Activated naive CD8-positive, alpha-beta T cell treated with anti-CD3 and anti-CD28 coated beads, Interleukin-2, amount 50 U/mL, for 24 hours (primary cell): ENCODE measurements around the gene KIAA0408.
A peak's percentile ranks its signal among the peaks of the same experiment; 100 is the strongest.
"Not testable (repeated sequence)": the region's sequence is repeated elsewhere in the genome, so short reads cannot be mapped to it uniquely, and the experiment has no call there.

ENCODE experiments used
- ATAC-seq: fragments of 150-1000 bp; cut with Tn5 transposase; one replicate; pipeline ENCODE4 v1.10.0; 2021
- DNase-seq: peaks from one replicate; pipeline ENCODE4 v3.0.0; 2021
- H3K27ac Mint-ChIP-seq: one replicate; pipeline ENCODE4 v1.8.0; 2021; ENCODE audit warnings: mild to moderate bottlenecking, mixed read lengths
- H3K27me3 Mint-ChIP-seq: one replicate; pipeline ENCODE4 v1.8.0; 2021; ENCODE audit warnings: mixed read lengths
- H3K36me3 Mint-ChIP-seq: one replicate; pipeline ENCODE4 v1.8.0; 2021; ENCODE audit warnings: low read depth, mixed read lengths
- H3K4me1 Mint-ChIP-seq: one replicate; pipeline ENCODE4 v1.8.0; 2021; ENCODE audit warnings: mixed read lengths
- H3K4me3 Mint-ChIP-seq: one replicate; pipeline ENCODE4 v1.8.0; 2021; ENCODE audit warnings: mild to moderate bottlenecking, moderate library complexity, mixed read lengths
- H3K9me3 Mint-ChIP-seq: one replicate; pipeline ENCODE4 v1.8.0; 2021; ENCODE audit warnings: mixed read lengths

The KIAA0408 gene

DNA sequence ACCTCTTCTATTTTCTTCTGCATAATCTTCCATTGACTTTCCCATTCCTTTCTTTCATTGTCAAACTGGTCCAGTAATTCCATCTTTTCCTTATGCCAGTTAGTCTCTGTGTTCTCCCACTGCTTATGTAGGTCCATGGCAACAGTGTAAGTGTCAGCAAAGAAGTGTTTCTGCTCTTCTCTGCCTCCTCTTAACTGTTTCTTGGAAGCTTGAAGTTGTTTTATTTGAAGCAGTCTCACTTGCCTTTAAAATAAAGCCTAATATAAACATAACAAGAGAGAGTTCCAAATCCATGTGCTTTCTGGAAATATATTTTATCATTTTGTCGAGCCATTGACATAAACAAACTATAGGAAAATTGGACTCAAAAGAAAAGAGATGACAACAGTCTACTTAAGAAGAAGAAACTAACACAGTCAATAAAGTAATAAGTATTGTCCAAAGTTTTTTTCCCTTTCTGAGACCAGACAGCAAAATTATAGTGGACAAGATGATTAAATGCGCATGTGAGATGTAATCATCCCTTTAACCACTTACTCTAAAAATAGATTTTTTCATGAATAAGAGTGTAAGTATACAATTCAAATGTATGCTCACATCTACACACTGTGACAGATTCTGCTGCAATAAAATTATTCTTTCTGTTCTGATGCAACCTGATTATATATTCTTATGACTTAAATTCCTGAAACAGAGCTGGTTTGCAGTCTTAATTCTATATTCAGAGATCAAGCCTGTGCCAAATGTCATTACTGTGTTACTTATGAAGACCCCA, 5.2 kb downstream of the KIAA0408 start:
- Mint-ChIP-seq H3K36me3 (peaks cover 2% of the 10 kb centered on the region), H3K4me1 (no peaks in the 10 kb centered on the region), H3K9me3 (no peaks in the 10 kb centered on the region), H3K27me3 (no peaks in the 10 kb centered on the region), H3K27ac (no peak overlapping the region), H3K4me3 (no peak overlapping the region)
- ATAC-seq = no peak
- no peak for DNase-seq

DNA sequence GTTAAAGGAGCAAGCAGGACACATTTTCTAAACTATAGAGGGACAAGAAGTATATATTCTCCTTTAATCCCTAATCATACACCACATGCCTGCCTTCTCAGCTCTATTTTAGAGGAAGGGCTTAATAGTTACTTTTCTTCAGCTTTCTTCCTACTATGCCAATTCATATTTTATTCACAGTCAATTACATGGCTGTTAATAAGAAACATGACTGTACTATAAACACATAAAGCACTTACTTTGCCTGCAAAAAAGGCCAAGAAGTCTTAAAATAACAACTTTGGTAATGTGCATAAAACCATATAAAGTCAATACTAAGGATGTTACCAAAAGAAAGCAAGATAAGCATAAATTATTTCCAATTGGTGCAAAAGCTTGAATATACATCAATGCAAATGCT, 6.4 kb downstream of the KIAA0408 start:
- Mint-ChIP-seq H3K27me3 (peaks cover 2% of the 10 kb centered on the region), H3K27ac (no peak overlapping the region), H3K4me3 (no peak overlapping the region), H3K4me1 (no peaks in the 10 kb centered on the region), H3K9me3 (no peaks in the 10 kb centered on the region), H3K36me3 (peaks cover 2% of the 10 kb centered on the region)
- ATAC-seq = no peak
- no peak for DNase-seq

DNA sequence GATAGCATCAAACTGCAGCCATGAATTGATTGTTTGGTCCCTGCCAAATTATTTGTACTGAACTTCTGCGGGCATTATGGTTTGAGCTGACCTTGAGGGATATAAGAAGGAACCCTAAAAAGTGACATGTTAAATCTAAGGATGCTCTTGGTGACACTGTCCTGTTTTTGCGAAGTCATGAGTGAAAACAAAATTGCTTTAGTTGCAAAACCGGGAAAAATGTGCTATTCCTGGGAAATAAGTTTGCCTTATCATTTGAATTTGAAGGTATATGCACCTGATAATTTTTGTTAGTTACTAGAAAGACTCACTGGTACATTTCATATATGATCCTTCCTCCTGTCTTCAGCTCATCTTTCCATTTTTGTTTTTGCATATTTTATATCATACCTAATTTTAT, 7.8 kb downstream of the KIAA0408 start:
- Mint-ChIP-seq H3K36me3 (peaks cover 2% of the 10 kb centered on the region), H3K4me1 (no peaks in the 10 kb centered on the region), H3K4me3 (no peak overlapping the region), H3K27ac (no peak overlapping the region), H3K9me3 (no peaks in the 10 kb centered on the region), H3K27me3 (peaks cover 5% of the 10 kb centered on the region)
- ATAC-seq = no peak
- no peak for DNase-seq

DNA sequence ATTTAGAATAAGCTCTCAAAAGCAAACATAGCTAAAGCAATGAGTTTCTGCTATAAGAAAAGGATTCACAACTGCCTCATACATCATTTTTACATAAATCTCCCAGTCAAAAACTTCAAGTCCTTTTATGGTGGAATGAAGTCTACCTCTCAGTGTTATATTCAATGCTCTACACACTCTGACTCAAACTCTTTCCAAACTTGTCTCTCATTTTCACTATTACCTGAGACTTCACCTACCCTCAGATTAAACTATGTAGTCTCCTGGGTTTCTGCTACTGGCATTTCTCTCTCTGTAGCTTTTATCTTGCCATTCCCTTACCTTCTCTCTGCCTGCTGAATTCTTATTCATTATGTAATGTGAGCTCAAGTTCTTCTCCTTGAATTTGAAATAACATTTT, 11.4 kb downstream of the KIAA0408 start:
- H3K36me3 Mint-ChIP-seq = peaks cover 2% of the 10 kb centered on the region
- DNase-seq (no peak), ATAC-seq (no peak)
- H3K4me1 Mint-ChIP-seq = no peaks in the 10 kb centered on the region
- no peak overlapping the region for H3K4me3 Mint-ChIP-seq
- no peaks in the 10 kb centered on the region for H3K9me3 Mint-ChIP-seq
- no peak overlapping the region for H3K27ac Mint-ChIP-seq
- H3K27me3 Mint-ChIP-seq = peaks cover 5% of the 10 kb centered on the region

DNA sequence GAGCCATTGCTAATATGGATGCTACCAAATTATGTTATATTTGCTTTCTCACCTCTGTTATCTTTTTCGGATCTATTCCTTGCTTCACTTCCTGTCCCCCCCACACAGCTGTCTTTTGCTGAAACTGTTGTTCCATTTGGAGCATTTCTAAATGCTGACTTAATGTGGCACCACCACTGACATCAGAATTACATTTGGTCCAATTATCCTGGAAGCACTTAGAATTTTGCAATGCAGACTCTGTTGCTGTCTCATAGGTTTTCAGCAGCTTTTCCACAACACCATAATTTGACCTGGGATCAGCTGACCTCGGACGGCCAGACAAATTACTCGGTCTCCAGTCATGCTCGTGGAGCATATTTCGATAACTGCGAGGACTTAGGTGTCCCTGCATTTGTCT, 12.8 kb downstream of the KIAA0408 start:
- Mint-ChIP-seq H3K4me3 (no peak overlapping the region), H3K4me1 (no peaks in the 10 kb centered on the region), H3K27ac (no peak overlapping the region), H3K9me3 (no peaks in the 10 kb centered on the region), H3K36me3 (peaks cover 2% of the 10 kb centered on the region), H3K27me3 (peaks cover 10% of the 10 kb centered on the region)
- ATAC-seq = no peak
- DNase-seq = no peak

DNA sequence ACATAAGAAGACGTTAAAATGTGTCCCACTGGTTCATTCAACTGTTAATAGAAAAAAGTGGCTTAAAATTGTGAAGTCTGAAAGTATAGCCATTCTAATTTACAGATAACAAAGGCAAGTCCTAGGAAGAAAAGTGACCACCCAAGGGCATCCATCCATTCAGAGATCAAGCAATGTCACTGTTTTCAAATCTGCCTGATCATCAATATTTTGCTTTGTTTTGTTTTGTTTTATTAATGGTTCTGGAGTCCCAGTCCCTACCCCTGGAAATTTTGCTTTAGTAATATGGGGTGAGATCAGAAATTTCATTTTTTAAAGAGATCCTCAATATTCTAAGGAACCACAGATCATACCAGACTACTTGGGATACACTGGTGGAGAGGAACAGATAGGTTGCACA, 17.3 kb downstream of the KIAA0408 start:
- Mint-ChIP-seq H3K36me3 (no peaks in the 10 kb centered on the region), H3K4me3 (no peak overlapping the region), H3K4me1 (no peaks in the 10 kb centered on the region), H3K27ac (no peak overlapping the region), H3K9me3 (no peaks in the 10 kb centered on the region), H3K27me3 (peaks cover 7% of the 10 kb centered on the region)
- DNase-seq (no peak), ATAC-seq (no peak)

DNA sequence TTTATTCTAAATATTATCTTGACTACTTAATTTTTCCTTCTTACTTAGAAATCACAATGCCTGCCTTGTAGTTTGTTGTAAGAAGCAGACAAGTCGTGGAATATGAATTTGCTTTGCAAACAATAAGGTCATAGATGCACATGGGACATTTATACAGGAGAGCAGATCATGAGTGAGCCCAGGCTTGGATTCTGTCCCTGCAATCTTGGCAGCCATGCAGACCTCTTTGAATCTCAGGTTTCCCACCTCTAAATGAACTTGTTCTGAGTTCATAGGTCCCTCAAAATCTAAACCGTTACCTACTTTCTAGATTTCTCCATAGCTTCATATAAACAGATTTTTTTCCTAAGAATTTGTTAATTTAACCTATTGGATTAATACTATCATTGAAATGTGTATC, 19.5 kb downstream of the KIAA0408 start:
- H3K4me3 Mint-ChIP-seq = no peak overlapping the region
- no peak overlapping the region for H3K27ac Mint-ChIP-seq
- H3K9me3 Mint-ChIP-seq = no peaks in the 10 kb centered on the region
- H3K27me3 Mint-ChIP-seq = peaks cover 7% of the 10 kb centered on the region
- DNase-seq (no peak), ATAC-seq (no peak)
- no peaks in the 10 kb centered on the region for H3K4me1 Mint-ChIP-seq
- H3K36me3 Mint-ChIP-seq = no peaks in the 10 kb centered on the region

DNA sequence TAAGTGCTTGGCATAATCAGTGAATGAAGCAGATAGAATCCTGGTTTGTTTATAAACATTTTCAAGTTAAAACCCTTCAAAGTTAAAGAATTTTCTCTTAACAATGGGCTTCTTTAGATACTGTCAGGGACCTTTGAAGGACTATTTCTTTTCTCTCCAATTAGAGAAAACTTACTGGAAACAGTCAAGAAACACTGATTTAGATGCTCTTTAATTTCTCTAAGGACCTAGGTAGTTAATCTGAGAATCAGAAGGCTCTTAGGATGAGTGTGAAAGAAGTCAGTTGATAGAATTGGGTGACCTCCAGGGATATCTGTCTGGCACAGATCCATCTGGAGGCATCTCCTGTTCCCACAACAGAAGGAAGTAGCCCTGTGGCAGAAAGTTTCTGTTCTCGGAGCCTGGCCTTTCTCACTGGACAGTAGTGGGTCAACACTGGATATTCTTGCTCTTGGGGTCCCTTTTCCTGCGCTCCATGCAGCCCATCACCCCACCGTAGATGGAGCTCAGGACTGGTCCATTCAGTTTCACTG, 22.5 kb downstream of the KIAA0408 start:
- H3K27me3 Mint-ChIP-seq = peaks cover 2% of the 10 kb centered on the region
- H3K9me3 Mint-ChIP-seq = no peaks in the 10 kb centered on the region
- no peaks in the 10 kb centered on the region for H3K36me3 Mint-ChIP-seq
- ATAC-seq (no peak), DNase-seq (no peak)
- H3K27ac Mint-ChIP-seq = no peak overlapping the region
- no peaks in the 10 kb centered on the region for H3K4me1 Mint-ChIP-seq
- H3K4me3 Mint-ChIP-seq = no peak overlapping the region

DNA sequence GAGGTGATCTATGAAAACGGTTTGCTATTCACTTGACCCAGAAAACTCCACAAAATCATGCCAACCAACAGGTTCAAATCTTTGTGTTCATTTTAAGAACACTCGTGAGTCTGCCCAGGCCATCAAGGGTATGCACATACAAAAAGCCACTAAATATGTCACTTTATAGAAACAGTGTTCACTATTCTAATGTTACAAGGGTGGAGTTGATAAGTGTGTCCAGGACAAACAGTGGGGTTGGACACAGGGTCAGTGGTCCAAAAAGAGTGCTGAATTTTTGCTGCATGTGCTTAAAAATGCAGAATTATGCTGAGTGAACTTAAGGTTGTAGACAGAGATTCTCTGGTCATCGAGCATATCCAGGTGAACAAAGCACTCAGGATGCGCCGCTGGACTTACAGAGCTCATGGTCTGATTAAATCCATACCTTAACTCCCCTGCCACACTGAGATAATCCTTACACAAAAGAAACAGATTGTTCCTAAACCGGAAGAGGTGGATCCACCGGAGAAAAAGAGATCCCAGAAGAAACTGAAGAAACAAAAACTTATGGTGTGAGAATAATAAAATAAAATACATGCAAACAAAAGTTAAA, 23.5 kb downstream of the KIAA0408 start:
- DNase-seq (no peak), ATAC-seq (no peak)
- no peak overlapping the region for H3K27ac Mint-ChIP-seq
- H3K9me3 Mint-ChIP-seq = no peaks in the 10 kb centered on the region
- H3K4me1 Mint-ChIP-seq = no peaks in the 10 kb centered on the region
- H3K36me3 Mint-ChIP-seq = no peaks in the 10 kb centered on the region
- H3K27me3 Mint-ChIP-seq = peaks cover 1% of the 10 kb centered on the region
- H3K4me3 Mint-ChIP-seq = no peak overlapping the region

DNA sequence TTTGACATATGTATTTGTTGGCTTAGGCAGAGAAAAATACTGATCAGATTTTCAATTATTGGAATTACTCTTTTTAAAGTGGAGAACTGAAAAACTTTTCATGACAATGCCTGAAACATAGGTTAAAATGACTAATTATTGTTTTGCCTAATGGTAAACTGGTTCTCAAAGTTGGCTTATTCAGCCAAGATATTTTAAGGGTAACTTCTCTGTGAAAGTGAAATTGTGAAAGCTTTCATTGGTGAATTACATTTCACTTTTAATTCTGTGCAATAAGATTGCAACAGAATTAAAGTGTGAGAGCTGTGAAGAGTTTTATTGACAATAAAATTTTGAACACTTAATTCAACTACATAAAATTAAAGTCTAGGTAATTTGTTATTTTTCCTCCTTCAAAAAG, 24.5 kb downstream of the KIAA0408 start:
- Mint-ChIP-seq H3K36me3 (no peaks in the 10 kb centered on the region), H3K9me3 (peaks cover 5% of the 10 kb centered on the region), H3K4me3 (no peak overlapping the region), H3K27me3 (peaks cover 3% of the 10 kb centered on the region), H3K4me1 (no peaks in the 10 kb centered on the region), H3K27ac (no peak overlapping the region)
- DNase-seq = no peak
- ATAC-seq = no peak

DNA sequence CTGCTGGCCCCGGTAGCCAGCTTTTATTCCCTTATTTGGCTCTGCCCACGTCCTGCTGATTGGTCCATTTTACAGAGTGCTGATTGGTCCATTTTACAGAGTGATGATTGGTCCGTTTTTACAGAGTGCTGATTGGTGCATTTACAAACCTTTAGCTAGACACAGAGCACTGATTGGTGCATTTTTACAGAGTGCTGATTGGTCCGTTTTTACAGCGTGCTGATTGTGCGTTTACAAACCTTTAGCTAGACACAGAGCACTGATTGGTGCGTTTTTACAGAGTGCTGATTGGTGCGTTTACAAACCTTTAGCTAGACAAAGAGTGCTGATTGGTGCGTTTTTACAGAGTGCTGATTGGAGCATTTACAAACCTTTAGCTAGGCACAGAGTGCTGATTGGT, 30.6 kb downstream of the KIAA0408 start:
- H3K27me3 Mint-ChIP-seq, ATAC-seq, H3K36me3 Mint-ChIP-seq, H3K4me3 Mint-ChIP-seq, DNase-seq, H3K27ac Mint-ChIP-seq, H3K4me1 Mint-ChIP-seq: not testable (repeated sequence)
- H3K9me3 Mint-ChIP-seq = peaks cover 18% of the 10 kb centered on the region

DNA sequence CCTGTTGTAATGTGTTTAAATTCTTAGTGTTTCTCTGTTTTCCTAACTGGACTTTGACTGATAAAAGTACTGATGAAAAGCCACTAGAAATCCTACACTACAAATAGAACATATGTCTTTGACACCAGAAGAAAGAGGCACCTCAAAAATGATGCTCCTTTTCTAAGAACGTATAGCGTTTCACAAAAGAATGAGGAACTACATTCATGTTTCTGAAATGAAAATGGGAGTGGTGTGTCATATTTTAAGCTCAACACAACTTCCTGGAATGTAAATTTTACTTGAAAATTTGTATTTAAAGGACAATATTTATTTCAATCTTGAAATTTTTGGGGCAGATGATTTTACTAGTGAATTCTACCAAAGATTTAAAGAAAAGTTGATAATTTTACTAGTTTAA, 35.3 kb downstream of the KIAA0408 start:
- DNase-seq (no peak), ATAC-seq (no peak)
- Mint-ChIP-seq H3K9me3 (peaks cover 9% of the 10 kb centered on the region), H3K4me1 (peaks cover 19% of the 10 kb centered on the region), H3K4me3 (no peak overlapping the region), H3K27me3 (peaks cover 4% of the 10 kb centered on the region), H3K36me3 (peaks cover 3% of the 10 kb centered on the region), H3K27ac (peak overlapping the region; percentile 10)

DNA sequence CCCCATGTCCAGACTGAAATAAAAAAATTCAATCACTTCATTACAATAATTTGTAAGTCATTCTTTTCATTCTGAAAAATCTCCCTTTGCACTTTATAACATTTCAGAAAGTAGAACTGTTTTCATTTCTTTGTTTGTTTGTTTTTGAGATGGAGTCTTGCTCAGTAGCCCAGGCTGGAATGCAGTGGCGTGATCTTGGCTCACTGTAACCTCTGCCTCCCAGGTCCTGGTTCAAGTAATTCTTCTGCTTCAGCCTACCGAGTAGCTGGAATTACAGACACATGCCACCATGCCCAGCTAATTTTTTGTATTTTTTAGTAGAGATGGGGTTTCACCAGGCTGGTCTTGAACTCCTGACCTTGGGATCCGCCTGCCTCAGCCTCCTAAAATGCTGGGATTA, 38.0 kb downstream of the KIAA0408 start:
- not testable (repeated sequence) for H3K27me3 Mint-ChIP-seq, H3K4me3 Mint-ChIP-seq, ATAC-seq, DNase-seq, H3K36me3 Mint-ChIP-seq, H3K9me3 Mint-ChIP-seq
- Mint-ChIP-seq H3K4me1 (peaks cover 19% of the 10 kb centered on the region), H3K27ac (peak overlapping the region; percentile 81)

DNA sequence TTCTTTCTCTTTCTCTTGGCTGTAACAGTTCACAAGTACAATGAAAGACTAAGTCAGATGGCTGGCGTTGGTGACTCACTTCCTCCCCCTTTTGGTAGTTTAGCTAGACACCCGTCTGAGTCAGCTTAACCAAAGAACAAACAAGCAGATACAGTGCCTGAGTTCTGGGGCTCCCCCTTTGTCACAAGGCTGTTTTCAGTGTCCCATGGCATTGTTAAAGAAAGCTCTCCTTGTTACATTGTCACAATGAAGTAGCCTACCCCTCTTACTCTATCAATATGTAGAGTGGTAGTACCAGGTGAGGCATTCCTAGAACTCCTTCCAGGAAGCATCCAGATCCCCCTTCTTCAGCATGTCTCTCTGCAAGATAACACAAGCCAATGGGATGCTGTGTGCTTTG, 38.6 kb downstream of the KIAA0408 start:
- H3K9me3 Mint-ChIP-seq = no peaks in the 10 kb centered on the region
- peak; percentile 100 for ATAC-seq
- peaks cover 19% of the 10 kb centered on the region for H3K4me1 Mint-ChIP-seq
- peaks cover 4% of the 10 kb centered on the region for H3K27me3 Mint-ChIP-seq
- peak overlapping the region; percentile 40 for H3K4me3 Mint-ChIP-seq
- DNase-seq = peak; percentile 62
- no peaks in the 10 kb centered on the region for H3K36me3 Mint-ChIP-seq
- H3K27ac Mint-ChIP-seq = peak overlapping the region; percentile 81

DNA sequence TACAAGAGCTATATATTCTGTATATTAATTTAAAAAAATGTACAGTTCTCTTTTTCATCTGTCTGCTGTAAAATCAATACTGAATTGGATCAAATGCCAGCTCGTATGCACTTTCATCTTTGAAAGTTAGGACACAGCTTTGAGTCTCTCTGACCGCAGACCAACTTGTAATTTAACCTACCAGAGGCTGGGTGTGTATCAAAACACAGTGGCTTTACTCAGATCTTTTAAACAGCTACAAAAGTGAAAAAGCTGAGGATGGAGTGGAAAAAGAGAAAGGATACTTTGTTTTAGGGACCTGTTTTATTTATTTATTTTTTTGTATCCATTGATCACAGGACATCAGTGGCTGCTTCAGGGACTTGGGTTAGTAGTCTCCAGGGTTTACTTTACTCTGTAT, 44.1 kb downstream of the KIAA0408 start:
- DNase-seq = no peak
- H3K4me1 Mint-ChIP-seq = peaks cover 4% of the 10 kb centered on the region
- H3K27me3 Mint-ChIP-seq = no peaks in the 10 kb centered on the region
- no peak for ATAC-seq
- no peaks in the 10 kb centered on the region for H3K9me3 Mint-ChIP-seq
- no peak overlapping the region for H3K27ac Mint-ChIP-seq
- no peaks in the 10 kb centered on the region for H3K36me3 Mint-ChIP-seq
- no peak overlapping the region for H3K4me3 Mint-ChIP-seq
